Activated naive CD8-positive, alpha-beta T cell (primary cell): ENCODE data around the gene PPP2R1B.

Source experiments
- H3K27ac Mint-ChIP-seq: one replicate; pipeline ENCODE4 v1.8.0; 2021; ENCODE audit warnings: mixed read lengths
- H3K27me3 Mint-ChIP-seq: one replicate; pipeline ENCODE4 v1.8.0; 2021; ENCODE audit warnings: mixed read lengths
- H3K36me3 Mint-ChIP-seq: one replicate; pipeline ENCODE4 v1.8.0; 2021; ENCODE audit warnings: mixed read lengths
- H3K4me1 Mint-ChIP-seq: one replicate; pipeline ENCODE4 v1.8.0; 2021; ENCODE audit warnings: low read depth, mixed read lengths
- H3K4me3 Mint-ChIP-seq: one replicate; pipeline ENCODE4 v1.8.0; 2021; ENCODE audit warnings: mild to moderate bottlenecking, mixed read lengths
- H3K9me3 Mint-ChIP-seq: one replicate; pipeline ENCODE4 v1.8.0; 2021; ENCODE audit warnings: low read depth, mixed read lengths

Gene PPP2R1B

GRCh38 chr11:111683806-111684205 is 82.4 kb downstream of the PPP2R1B start:
- Mint-ChIP-seq H3K4me3 (no peak overlapping the region), H3K4me1 (peaks cover 7% of the 10 kb centered on the region), H3K27me3 (no peaks in the 10 kb centered on the region), H3K27ac (no peak overlapping the region), H3K9me3 (no peaks in the 10 kb centered on the region), H3K36me3 (peaks cover 22% of the 10 kb centered on the region)

GRCh38 chr11:111680486-111681175 is 85.6 kb downstream of the PPP2R1B start:
- H3K27me3 Mint-ChIP-seq: no peaks in the 10 kb centered on the region
- peaks cover 7% of the 10 kb centered on the region for H3K4me1 Mint-ChIP-seq
- no peak overlapping the region for H3K4me3 Mint-ChIP-seq
- H3K36me3 Mint-ChIP-seq: peaks cover 17% of the 10 kb centered on the region
- no peaks in the 10 kb centered on the region for H3K9me3 Mint-ChIP-seq
- no peak overlapping the region for H3K27ac Mint-ChIP-seq
